GM19467 (cell line): ENCODE data around the gene IQCH.

ENCODE experiments used
- ATAC-seq: cut with Tn5 transposase; IDR thresholded peaks from one replicate; pipeline ENCODE4 v1.9.1; 2021; ENCODE audit warnings: mild to moderate bottlenecking, moderate library complexity; ENCODE audit not compliant: unreplicated experiment

The IQCH gene

DNA sequence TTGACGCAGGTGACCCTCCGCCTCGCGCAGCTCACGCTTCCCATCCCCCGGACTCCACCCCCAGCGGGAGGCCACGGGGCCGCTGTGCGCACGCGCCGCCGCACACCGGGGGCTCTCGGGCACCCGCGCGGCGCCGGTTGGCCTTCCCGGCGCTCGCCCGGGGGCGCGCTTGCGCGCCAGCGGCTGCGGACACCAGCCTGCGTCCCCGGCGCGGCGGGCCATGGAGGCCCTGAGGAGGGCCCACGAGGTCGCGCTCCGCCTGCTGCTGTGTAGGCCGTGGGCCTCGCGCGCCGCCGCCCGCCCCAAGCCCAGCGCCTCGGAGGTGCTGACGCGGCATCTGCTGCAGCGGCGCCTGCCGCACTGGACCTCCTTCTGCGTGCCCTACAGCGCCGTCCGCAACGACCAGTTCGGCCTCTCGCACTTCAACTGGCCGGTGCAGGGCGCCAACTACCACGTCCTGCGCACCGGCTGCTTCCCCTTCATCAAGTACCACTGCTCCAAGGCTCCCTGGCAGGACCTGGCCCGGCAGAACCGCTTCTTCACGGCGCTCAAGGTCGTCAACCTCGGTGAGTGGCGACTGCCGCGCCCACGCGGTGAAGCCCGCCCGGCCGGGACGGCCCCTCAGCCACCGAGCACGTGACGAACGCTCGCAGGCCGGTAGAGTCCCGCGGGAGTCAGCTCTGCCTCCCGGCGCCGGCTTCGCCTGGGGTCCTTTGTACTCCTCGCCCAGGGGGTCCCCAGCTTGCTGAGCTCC is 266.6 kb downstream of the IQCH start, which contains the start of gene C15orf61:
Gene C15orf61 (plus strand): TSS at position 103 of the 754 bp plus-strand sequence. CDS start 118 bp downstream, at position 221.
- ATAC-seq: peak; percentile 73

DNA sequence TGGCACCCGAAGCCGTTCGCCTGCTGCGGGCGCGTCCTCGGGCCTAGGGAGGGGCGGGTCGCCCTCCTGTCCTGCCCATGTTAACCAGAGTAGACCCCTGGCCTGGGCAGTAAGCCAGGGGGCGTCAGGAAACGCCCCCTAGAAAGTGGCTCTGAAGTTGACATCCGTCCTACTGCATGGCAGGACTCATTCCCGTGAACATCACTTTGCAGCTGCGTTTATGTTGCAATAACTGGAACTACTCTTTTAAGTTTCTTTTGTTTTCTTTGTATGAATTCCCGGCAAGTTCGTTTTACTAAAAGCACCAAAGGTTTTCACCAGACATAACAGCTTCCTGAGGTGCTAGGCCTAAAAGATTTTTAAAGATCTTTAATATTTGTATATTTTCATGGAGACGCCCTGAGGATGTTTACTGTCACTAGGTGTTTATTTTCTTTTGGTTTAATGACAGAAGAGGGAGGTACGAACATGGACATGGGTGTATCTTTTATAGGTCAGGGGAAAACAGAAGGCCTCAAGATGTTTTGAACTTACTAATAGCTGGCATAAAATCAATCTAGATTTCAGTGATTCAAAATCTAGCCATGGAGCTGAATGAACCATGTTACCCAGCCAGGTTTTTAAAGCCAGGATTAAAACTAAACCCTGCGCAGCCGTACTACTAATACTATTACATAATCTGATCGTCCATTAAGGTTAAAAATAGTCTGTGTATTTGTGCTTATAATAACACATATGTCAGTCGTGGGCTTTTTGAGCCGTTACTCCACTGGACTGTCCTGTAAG is 267.4 kb downstream of the IQCH start:
- no peak for ATAC-seq

DNA sequence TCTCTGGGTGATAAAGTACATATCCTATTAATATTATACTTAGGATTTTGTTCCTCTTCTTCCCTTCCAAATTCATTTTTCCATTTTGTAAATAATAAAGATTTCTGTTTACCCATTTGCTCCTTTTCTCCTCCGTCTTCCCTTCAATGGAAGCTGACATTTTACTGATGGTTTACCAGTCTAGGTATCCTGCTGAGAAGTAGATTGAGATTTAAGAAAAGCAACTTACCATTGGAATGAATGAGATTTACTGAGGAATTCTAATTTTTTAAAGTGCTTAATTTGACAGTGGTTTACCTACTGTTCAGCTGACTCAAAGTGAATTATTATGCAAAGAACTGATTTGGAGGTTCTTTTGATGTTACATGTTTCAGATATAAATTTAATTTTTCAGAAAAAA is 268.7 kb downstream of the IQCH start:
- no peak for ATAC-seq

GRCh38 chr15:67524235-67524634 is 269.6 kb downstream of the IQCH start:
- no peak for ATAC-seq

GRCh38 chr15:67528513-67528912 is 273.9 kb downstream of the IQCH start:
- ATAC-seq: no peak

DNA sequence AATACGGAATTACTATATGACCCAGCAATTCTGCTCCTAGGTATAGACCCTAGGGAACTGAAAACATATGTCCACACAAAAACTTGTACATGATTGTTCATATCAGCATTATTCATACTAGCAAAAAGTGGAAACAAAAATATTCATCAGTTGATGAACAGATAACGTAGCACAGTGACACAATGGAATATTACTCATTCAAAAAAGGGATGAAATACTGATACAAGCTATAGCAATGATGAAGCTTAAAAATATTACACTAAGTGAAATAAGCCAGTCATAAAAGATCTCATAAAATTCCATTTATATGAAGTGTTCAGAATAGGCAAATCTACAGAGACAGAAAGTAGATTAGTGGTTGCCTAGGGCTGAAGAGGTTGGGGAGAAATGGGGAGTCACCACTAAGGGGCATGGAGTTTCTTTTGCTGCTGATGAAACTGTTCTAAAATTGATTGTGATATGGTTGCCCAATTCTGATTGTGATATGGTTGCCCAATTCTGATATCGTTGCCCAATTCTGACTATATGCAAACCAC is 276.9 kb downstream of the IQCH start:
- no peak for ATAC-seq

- no peak for ATAC-seq
Observed at GRCh38 chr15:67533873-67534272, 279.3 kb downstream of the IQCH start.

DNA sequence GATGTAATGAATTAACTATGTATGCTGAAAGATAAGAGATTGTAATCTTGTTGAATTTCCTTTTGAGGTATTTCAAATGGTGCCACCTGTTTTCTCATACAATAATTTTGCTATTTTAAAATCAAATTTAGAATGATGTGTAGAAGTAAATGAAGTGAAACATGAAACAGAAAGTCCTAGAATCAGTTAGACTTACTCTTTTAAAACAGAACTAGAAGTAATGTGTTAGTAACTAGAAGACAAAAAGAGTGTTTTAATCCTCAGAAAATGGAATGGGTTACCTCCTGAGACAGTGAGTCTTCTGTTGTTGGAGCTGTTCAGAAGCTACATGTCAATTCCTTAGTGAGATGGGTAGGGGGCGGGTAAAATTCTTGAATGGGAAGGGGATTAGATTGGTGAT is 279.8 kb downstream of the IQCH start:
- no peak for ATAC-seq

DNA sequence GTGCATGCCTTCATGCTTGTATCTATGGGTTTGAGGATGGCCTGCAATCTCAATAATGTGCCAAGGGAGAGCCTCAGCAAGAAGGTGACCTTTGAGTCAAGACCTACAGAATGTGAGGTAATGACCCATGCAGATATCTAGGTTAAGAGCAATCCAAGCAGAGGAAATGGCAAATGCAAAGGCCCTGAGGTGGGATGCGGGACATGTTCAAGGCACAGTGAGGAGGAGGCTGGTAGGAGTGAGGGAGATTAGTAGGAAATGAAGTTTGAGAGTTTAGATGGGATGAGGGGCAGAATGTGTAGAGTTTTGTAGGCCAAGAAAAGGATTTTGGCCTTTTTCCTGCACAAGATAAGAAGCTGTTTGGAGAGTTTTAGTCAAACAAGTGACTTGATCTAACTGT is 283.2 kb downstream of the IQCH start:
- ATAC-seq: no peak

DNA sequence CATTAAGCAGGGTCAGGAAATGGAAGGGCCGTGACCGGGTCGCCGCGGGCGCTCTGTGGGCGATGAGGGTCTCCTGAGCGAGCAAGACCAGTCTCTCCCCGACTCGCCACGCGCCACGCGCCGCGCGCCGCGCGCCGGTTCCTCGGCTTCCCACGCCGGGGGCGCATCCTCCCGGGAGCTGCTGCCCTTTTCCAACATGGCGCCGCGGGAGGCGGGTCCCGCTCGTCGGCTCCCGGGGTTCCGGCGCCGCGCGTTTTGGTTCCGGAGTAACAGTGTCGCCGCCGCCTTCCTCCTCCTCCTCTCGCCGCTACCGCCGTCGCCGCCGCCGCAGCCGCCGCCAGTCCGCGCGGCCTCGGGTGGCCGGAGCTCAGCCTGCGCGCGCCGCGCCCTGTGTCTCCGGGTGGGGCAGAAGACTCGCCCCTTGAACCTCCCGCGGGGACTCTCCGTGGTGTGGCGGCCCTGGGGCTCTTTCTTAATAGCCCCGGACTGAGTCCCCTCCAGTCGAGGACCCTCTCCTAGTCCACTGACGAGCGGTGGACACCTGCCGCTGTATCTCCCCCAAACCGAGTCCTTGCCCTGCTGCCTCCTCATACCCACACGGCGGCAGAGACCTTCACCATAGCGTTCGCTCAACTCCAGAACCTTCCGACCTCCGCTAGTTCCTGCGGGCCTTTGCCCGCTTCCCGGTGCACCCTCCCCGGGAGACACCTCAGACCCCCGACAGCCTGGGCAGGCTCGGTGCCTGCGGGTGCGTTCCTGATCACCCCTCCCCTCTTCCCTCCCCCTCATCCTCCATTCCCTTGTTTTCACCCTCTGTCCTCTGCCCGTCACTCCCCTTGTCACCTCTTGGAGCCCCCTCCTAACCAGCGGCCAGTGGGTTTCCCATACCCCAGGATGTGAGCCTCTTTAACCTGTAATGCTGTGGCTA is 288.1 kb downstream of the IQCH start, which contains the start of gene MAP2K5:
Gene MAP2K5 (plus strand): TSS at position 284 of the 928 bp plus-strand sequence. CDS start 633 bp downstream, at position 917.
- ATAC-seq: peak; percentile 43

GRCh38 chr15:67543348-67543718 is 288.7 kb downstream of the IQCH start:
- no peak for ATAC-seq

GRCh38 chr15:67544475-67544874 is 289.9 kb downstream of the IQCH start:
- ATAC-seq: no peak

DNA sequence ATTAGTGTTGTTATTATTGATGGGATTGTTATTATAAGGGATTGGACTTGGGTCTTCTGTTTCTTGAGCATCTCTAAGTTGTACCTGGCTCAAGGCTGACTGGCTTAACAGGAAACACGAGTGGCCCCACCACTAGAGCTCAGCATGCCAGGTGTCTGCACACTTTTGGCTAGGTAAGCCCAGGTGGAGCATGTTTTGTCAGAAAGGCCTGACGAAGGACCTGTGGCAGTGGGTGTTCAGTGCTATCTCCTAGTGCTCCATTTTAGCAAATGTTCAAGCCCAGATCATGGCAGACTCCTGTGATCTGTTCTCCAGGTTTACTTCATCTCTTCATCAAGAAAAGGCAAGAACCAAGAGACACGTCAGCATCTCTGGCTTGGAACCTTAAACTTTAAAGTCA is 291.3 kb downstream of the IQCH start:
- ATAC-seq: no peak

GRCh38 chr15:67547064-67547463 is 292.5 kb downstream of the IQCH start:
- no peak for ATAC-seq

DNA sequence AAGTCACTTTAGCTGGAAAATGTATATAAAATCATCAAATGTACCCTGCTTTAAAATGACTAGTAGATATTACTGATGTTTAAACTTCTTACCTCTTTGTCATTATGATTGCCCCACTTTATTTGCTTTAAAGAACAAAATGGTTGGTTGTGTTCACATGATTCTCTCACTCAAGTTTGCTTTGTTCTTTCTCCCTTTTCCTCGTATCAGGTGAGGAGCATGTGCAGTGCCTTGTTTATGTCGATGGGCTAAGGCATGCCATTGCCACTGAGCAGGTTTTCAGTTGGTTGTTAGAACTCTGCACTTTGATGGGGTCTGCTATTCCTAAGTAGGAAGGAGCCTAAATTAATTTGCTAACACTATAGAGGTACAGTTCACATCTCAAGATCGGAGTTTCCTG is 293.2 kb downstream of the IQCH start:
- ATAC-seq: no peak

GRCh38 chr15:67548236-67548852 is 293.8 kb downstream of the IQCH start:
- ATAC-seq: no peak

DNA sequence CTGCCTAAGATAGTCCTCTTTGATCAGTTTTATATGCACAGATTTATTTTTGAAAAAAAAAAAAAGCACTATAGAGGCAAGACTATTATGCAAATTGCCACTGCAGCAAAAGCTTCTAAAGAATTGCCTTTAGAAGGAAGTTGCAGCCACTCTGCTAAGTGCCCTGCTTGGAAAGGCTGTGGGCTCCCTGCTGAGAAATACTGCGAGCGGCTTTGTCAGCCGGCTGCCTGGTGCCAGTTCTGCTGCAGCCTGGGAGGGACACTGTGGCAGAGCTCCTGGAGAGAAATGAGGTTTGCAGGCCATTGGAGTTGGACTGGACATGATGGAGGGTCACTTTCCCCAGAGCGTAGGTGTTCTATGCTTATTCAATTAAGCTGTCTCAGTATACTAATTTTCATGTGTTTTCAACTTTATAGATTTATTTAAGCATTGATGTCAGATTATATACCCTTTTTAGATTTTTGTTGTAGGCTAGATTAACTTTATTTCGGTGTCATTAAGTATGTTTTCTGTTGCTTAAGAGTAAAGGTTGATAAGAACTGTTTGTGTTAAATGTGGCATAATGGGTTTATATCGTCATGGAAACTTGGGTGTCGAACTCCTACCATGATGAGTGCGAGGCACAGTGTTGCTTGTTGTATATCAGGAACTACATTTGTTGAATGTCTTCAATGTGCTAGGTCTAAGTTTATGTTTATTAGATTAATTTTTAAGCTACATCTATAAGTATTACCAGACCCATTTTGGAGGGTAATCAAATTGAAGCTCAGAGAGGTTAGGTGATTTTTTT is 294.5 kb downstream of the IQCH start:
- ATAC-seq: no peak

GRCh38 chr15:67549736-67550135 is 295.1 kb downstream of the IQCH start:
- ATAC-seq: no peak

DNA sequence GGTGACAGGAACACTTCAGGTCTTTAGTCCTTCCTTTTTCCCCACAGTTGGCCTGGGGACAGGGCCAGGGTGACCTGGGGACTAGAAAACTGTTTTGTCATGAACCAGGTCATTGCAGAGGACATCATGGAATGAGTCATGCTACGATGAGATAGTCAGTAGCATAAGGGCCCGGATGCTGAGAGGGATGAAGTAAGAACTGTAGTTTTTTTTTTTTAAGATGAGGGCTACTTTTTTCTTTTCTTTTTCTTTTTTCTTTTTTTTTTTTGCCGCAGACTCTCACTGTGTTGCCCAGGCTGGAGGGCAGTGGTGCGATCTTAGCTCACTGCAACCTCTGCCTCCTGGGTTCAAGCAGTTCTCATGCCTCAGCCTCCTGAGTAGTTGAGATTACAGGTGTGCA is 295.9 kb downstream of the IQCH start:
- ATAC-seq: no peak
